WI38 (cell line): Measurements from ENCODE around the gene MCUB.
"Not testable (repeated sequence)": the region's sequence is repeated elsewhere in the genome, so short reads cannot be mapped to it uniquely, and the experiment has no call there.

ENCODE experiments used
- H3K4me3 ChIP-seq: 2 replicates; pipeline ENCODE4 v1.5.1; 2011; ENCODE audit warnings: low read depth, mild to moderate bottlenecking, control low read depth, low read length
- TF ChIP-seq, protein P1 (sequence below): IDR thresholded peaks from 2 replicates; pipeline ENCODE4 v1.5.1; 2012; ENCODE audit warnings: low read depth, mild to moderate bottlenecking, control low read depth, low read length

Gene MCUB, protein sequence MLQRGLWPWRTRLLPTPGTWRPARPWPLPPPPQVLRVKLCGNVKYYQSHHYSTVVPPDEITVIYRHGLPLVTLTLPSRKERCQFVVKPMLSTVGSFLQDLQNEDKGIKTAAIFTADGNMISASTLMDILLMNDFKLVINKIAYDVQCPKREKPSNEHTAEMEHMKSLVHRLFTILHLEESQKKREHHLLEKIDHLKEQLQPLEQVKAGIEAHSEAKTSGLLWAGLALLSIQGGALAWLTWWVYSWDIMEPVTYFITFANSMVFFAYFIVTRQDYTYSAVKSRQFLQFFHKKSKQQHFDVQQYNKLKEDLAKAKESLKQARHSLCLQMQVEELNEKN

DNA sequence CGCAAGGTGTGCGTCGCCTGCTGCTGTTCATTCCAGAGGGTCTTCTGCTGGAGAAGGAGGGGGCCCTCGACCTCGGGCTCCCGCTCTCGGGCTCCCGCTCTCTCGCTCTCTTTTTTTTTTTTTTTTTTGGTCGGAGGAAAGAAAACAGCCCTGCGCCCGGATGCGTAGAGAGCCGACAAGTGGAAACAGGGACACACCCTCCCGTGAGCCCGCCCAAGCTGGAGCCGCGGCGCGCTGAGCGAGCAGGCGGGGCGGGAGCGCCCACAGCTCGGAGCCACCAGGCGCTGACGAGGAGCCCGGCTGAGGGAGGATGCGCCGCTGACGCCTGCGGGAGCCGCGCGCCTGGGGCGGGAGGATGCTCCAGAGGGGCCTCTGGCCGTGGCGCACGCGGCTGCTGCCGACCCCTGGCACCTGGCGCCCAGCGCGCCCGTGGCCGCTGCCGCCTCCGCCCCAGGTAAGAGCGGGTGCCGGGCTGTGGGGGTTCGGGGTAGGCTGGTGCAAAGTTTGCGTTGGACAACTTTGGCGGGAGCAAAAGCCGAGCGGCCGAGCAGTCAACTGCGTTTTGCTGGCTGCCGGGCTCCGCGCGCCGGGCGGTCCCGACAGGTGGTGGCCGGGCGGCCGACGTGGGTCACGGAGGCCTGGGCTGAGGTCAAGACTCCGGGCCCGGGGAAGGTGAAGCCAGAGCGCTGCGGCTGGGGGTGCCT, at the start of gene MCUB:
Gene MCUB (plus strand): TSS at position 264 of the 704 bp plus-strand sequence. CDS start 92 bp downstream, at position 356.
- TF ChIP-seq, protein P1, sequence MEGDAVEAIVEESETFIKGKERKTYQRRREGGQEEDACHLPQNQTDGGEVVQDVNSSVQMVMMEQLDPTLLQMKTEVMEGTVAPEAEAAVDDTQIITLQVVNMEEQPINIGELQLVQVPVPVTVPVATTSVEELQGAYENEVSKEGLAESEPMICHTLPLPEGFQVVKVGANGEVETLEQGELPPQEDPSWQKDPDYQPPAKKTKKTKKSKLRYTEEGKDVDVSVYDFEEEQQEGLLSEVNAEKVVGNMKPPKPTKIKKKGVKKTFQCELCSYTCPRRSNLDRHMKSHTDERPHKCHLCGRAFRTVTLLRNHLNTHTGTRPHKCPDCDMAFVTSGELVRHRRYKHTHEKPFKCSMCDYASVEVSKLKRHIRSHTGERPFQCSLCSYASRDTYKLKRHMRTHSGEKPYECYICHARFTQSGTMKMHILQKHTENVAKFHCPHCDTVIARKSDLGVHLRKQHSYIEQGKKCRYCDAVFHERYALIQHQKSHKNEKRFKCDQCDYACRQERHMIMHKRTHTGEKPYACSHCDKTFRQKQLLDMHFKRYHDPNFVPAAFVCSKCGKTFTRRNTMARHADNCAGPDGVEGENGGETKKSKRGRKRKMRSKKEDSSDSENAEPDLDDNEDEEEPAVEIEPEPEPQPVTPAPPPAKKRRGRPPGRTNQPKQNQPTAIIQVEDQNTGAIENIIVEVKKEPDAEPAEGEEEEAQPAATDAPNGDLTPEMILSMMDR = no peak
- H3K4me3 ChIP-seq = peak within 1 kb of the TSS; percentile 76

DNA sequence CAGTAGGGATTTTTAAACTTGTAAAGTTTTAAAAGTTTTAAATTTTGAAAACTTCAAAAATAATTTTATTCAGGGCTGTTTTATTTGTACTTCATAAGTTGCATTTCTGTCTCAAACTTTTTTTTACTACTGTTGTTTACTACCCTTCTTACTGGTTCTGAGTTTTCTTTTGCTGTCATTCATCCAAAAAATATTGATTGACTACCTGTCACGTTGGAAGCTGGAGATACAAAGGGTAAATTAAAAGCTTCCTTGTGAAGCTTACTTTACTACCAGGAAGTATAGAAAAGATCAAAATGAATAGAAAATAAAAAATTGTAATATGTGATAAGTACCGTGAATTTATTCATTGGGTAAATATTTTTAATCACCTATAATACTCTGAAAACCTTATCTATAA, 49.4 kb upstream of the MCUB start:
- TF ChIP-seq, protein P1 = no peak
- H3K4me3 ChIP-seq = no peak overlapping the region

DNA sequence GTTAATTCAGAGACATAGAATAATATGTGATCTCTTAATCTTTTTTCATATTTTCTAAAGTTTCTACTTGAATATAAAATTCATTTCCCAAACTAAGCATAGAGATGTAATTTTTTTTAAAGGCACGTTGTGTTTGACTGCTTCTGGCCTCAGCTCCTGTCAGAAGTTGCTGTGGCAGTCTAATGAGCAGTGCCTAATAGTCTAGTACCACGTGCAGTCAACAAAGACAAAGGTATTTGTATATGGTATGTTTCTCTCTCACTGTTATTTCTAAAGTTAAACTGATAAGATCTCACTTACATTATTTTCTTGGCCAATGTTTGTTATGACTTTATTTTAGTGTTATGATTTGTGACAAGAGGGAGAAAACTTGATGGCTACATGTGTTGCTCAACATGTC, 48.6 kb upstream of the MCUB start:
- no peak overlapping the region for H3K4me3 ChIP-seq
- TF ChIP-seq, protein P1 = no peak

DNA sequence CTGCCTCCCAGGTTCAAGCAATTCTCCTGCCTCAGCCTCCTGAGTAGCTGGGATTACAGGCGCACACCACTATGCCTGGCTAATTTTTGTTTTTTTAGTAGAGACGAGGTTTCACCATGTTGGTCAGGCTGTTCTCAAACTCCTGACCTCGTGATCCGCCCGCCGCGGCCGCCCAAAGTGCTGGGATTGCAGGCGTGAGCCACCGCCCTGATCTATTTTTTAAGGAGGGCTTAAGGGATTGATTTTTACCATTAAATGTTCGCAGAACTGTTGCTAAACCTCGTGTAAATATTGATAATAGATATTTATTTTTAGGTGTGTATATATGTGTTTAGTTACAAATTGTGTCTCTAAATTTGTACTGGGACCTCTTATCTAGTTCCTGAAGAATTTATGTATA, 46.7 kb upstream of the MCUB start:
- not testable (repeated sequence) for H3K4me3 ChIP-seq

DNA sequence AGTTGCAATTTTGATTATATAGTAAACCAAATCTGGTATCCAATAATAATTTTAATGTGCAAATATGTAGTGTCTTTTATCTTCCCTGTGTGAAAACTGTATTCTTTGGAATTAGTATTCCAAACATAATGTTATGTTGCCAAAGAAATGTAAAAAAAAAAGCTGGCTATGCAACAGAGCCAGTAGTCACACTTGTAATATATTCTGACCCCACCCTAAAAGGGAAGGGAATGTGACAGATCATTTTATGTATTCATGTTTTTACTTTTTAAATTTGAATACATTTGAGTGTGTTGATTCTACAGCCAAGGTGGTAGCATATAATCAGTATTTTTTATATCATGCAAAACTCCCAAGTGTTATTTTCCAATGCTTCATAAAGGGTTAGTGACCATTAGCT, 27.9 kb upstream of the MCUB start:
- TF ChIP-seq, protein P1 = no peak
- no peak overlapping the region for H3K4me3 ChIP-seq

DNA sequence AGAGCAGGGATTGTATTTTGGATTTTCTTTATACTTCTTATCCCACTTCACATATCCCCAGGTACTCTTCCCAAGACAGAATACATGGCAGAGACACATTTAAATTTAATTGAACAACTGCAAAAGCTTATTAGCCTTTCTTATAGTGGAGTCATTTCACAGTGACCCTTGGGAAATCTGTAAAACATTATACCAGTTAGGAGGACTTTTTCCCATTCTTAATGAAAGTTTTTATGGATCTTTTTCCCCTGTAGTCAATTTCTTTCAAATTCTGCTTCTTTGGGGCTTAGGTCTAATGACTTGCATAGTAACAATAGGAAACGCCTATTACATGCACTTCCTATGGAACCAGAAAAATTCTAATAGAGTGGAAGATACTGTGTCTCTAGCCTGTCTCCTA, 14.6 kb upstream of the MCUB start:
- TF ChIP-seq, protein P1 = no peak
- H3K4me3 ChIP-seq = no peak overlapping the region

DNA sequence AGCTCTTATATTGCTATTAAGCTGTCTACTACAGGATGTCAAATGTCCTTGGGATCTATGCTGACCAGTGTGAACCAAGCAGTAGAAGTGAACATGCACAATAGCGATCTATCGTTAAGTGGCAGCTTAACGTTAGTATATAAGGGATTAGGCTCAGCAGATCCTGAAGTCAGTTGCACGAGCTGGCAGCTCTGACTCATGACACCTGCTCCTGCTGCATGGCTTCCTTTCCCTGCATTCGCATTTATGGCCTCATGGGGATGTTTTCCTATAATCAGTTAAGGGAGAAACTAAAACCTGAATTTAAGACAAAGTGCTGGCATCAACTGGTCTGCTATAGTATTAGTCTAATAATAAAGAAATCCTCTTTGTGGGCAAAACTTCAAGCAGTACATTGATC, 12.7 kb upstream of the MCUB start:
- TF ChIP-seq, protein P1 = no peak
- H3K4me3 ChIP-seq = no peak overlapping the region
